ENCODE measurements around the gene STK4. TPM values are rescaled to one million over a fixed set of nuclear protein-coding genes. Genes with fewer than 3 reads are reported as not detected.
"Not testable (repeated sequence)": the region's sequence is repeated elsewhere in the genome, so short reads cannot be mapped to it uniquely, and the experiment has no call there.

Gene STK4
- total RNA-seq, 1 donor = 47.7 TPM

DNA sequence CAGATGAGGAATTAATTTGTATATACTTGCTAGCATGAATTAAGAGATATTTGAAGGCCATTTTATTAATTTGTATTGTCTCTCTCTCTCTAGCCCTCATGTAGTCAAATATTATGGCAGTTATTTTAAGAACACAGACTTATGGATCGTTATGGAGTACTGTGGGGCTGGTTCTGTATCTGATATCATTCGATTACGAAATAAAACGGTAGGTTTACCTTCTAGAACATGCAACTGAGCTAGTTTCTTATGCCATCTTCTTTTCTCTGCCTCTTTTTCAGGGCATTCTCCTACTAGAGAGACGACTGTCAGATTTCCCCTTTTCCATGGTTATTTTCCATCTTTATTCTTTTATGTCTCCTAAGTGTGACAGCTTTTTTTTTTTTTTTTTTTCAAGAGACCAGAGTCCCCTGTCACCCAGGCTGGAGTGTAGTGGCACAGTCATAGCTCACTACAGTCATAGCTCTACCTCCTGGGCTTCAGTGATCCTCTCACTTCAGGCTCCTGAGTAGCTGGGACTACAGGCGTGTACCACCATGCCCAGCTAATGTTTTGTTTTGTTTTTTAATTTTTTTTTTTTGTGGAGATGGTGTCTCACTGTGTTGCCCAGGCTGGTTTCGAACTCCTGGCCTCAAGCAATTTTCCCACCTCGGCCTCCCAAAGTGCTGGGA, 15.6 kb downstream of the STK4 start:
- DNase-seq (ENCODE audit: low read depth in 2 of 3, low spot score in 2 of 3) = no peak

DNA sequence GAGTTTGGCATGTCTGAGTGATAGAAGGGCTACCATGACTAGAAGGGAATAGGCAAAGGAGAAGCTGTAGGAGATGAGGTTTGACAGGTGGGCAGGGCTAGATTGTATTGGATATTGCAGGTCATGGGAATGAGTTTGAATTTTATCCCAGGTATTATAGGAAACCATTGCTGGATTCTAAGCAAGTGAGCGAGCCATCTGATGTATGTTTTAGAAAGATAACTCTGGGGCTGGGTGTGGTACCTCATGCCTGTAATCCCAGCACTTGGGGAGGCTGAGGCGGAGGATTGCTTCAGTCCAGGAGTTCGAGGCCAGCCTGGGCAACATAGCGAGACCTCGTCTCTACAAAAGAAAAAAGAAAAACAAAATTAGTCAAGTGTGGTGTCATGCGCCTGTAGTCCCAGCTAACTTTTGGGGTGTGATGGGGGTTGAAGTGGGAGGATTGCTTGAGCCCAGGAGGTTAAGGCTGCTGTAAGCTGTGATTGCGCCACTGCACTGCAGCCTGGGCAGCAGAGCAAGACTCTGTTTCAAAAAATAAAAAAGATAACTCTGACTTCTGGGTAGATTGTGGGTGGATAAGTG, 16.9 kb downstream of the STK4 start:
- DNase-seq (ENCODE audit: low read depth in 2 of 3, low spot score in 2 of 3) = no peak

DNA sequence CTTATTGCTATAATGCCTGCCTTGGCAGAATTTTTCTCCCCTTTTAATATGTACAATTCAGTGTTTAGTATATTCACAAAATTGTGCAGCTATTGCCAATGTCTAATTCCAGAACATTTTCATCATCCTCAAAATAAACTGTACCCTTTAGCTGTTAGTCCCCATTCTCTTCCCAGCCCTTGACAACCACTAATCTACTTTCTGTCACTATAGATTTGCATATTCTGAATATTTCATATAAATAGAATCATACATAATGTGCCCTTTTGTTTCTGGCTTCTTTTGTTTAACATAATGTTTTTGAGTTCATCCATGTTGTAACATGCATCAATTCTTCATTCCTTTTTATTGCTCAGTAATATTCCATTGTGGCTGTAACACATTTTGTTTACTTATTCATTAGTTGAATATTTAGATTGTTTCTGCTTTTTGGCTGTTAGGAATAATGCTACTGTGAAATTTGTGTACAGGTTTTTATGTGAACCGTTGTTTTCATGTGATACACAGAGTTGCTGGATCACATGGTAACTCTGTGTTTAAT, 22.4 kb downstream of the STK4 start:
- no peak for DNase-seq (ENCODE audit: low read depth in 2 of 3, low spot score in 2 of 3)

DNA sequence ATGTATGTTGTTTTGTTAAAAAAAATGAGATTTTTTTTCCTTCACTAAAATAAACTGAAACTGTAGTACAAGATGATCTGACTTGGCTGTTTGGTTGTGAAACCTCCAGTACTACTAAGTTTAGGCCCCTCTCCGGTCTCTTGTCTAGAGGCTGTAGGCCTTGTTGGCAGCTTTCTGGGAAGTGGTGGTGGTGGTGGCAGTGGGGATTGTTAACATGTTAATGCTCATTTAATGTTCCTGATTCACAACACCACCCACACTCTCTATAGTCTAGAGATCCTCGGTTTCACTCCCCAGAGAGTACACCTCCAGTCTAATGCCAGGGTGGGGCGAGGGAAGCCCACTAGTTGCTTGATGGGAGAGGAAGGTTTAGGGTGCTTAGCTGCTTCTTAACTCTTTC, 24.1 kb downstream of the STK4 start:
- peak in 1 of 3 donors; percentile 36 for DNase-seq (ENCODE audit: low read depth in 2 of 3, low spot score in 2 of 3)

DNA sequence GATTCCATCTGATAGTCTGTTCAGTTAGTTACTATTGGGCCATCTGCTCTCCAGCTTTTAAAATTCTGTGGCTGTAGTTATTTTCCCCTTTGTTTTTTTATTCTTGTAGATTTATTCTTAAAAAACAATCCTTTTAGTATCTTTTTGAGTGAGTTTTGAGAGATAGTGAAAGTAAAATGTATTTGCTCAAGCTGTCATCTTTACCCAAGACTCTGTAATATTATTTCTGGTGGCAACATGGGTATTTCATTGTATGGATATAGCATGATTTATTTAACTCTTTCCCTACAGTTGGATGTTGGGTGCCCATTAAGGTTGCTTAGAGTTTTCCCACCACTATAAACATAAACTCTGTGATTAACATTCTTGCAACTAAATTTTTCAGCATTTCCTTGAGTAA, 24.6 kb downstream of the STK4 start:
- no peak for DNase-seq (ENCODE audit: low read depth in 2 of 3, low spot score in 2 of 3)

DNA sequence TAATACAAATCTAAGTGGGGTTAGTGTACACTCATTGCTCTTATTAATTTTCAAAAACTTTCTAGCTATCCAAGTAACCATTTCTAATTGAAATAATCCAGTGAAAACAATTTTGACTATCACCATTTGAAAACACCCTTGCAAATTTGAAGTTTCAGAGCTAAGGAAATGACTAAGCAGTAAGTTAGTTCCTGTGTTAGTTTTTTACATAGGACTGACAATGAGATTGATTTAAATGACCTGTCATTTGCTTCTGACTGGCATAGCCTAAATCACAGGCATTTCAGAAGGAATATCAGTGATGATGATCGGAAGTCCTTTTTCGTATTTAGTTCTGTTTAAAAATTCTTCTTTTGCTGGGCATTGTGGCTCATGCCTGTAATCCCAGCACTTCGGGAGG, 27.0 kb downstream of the STK4 start:
- DNase-seq (ENCODE audit: low read depth in 2 of 3, low spot score in 2 of 3) = peak in 2 of 3 donors; percentile 37 to 51

DNA sequence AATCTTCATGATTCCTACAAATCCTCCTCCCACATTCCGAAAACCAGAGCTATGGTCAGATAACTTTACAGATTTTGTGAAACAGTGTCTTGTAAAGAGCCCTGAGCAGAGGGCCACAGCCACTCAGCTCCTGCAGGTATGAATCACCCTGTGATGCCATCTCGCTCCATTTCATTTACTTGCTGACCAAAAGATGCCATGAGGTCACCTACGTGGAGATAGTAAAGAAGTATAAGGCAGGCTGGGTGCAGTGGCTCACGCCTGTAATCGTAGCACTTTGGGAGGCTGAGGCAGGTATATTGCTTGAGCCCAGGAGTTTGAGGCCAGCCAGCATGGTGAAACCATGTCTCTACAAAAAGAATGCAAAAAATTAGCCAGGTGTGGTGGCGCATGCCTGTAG, 30.9 kb downstream of the STK4 start:
- DNase-seq (ENCODE audit: low read depth in 2 of 3, low spot score in 2 of 3) = no peak

DNA sequence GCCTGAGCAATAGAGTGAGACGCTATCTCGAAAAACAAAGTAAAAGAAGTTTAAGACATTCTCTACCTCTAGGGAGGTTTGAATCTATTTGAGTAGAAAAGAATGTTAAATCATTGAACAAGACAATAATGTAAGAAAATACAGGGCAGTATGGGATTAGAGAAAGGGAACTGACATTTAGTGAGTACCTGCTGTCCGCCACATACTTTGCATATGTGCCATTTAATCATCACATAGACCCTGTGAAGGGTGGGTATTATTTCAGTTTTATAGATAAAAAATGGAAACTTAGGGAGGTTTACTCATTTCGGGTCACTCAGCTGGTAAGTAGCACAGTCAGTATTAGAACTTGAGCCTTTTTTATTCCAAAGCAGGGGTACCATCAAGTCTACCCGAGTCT, 31.4 kb downstream of the STK4 start:
- DNase-seq (ENCODE audit: low read depth in 2 of 3, low spot score in 2 of 3) = no peak

DNA sequence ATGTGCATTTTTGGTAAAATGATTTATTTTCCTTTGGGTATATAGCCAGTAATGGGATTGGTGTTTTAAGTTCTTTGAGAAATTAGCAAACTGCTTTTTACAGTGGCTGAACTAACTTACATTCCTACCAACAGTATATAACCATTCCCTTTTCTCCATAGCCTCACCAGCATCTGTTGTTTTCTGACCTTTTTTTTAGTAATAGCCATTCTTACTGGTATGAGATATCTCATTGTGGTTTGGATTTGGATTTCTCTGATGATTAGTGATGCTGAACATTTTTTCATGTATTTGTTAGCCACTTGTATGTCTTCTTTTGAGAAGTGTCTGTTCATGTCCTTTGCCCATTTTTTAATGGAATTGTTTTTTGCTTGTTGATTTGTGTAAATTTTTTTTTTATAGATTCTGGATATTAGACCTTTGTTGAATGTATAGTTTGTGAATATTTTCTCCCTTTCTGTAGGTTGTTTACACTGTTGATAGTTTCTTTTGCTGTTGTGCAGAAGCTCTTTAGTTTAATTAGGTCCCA, 42.3 kb downstream of the STK4 start:
- DNase-seq (ENCODE audit: low read depth in 2 of 3, low spot score in 2 of 3) = no peak

DNA sequence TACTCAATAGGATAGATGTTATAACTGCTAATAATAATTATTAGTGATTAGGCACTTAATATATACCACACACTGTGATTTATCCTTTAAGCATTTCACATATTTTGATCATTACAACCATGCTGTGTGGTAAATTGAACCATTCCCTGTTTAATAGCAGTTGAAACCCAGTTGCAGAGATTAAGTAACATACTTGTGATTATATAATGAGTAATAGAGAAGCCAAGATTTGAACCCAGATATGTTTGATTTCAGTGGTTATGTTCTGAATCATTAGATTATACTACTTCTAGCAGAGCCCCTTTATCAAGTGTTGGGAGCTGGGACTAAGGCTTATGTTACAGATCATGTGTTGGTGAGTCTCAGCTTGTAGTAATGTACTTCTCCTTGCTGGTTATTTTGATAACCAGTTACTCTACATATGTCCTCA, 44.1 kb downstream of the STK4 start:
- DNase-seq (ENCODE audit: low read depth in 2 of 3, low spot score in 2 of 3) = no peak

DNA sequence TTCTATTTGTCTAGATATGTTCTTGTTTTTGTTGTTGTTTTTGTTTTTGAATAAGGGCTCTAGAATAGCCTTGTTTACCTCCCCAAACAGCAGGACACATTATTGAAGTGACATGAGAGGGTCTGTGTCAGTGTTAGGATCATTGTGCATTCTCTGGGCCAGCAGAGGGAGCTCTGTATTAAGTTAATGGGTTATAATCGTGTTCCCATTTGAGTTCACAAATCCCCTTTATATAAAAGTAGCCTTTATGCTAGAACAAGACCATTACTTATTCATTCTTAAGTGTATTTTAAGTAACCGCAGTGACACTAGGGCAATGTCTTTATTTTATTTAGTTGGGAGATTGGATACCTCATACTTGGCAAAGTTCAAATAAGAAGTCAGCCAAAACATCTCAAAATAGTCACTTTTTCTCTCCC, 44.8 kb downstream of the STK4 start:
- DNase-seq (ENCODE audit: low read depth in 2 of 3, low spot score in 2 of 3) = peak; percentile 18 to 70 (median 45)

DNA sequence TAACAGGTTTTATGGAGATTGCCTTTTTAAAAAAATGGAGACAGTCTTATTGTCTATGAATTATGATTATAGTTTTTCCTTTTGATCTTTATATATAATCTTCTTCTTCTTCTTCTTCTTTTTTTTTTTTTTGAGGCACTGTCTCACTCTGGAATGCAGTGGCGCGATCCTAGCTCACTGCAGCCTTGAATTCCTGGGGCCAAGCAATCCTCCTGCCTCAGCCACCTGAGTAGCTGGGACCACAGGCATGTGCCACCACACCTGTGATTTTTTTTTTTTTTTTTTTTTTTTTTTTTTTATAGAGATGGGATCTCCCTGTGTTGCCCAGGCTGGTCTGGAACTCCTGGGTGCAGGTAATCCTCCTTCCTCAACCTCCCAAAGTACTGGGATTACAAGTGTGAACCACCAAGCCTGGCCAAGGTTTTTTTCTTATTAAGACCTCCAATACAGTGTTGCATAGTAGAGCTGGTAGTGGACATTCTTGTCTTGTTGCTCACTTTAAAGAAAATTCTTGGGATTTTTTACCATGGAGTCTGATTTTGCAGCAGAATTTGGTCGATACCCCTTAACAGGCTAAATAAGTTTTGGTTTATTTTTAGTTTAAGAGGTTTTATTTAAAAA, 46.5 kb downstream of the STK4 start:
- DNase-seq (ENCODE audit: low read depth in 2 of 3, low spot score in 2 of 3) = no peak

DNA sequence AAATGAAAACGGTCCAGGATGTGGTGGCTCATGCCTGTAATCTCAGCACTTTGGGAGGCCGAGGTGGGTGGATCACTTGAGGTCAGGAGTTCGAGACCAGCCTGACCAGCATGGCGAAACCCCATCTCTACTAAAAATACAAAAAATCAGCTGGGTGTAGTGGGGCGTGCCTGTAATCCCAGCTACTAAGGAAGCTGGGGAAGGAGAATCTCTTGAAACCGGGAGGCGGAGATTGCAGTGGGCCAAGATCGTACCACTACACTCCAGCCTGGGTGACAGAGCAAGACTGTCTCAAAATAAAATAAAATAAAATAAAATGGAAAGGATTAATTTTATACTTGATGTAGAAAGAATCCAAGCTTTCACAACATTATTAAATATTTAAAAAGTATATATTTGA, 47.8 kb downstream of the STK4 start:
- not testable (repeated sequence) for DNase-seq (ENCODE audit: low read depth in 2 of 3, low spot score in 2 of 3)

DNA sequence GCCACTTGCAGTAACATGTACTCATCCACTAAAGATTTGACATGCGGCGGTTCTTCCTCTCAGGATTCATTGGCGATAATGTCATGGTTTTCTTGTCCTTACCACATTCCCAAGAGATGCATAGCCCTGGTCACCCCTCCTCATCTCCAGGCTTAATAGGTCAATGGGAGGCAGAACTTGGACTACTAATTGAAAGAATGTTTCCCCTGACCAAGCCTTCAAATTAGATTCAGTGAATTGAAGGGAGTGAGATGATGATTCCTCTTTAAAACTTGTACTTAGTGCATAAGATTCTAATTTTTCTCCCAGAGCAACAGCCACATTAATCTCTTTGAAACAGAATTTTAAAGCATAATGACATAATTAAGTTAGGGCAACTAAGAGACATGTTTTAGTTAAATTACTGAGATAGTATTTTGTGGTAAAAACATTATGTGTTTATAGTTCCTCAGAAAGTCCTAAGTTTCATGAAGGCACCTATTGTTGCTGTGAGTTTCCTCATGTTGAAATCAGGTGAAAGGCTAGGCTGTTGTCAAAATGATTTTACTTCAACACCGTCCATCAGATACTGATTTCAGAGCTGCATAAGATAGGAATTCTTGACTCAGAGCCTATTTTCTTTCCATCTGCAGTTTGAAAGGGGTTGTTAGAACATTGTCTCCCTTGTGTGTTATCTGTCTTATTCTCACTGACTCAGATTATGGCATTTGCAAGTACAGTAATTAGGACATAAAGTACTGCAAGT, 48.5 kb downstream of the STK4 start:
- DNase-seq (ENCODE audit: low read depth in 2 of 3, low spot score in 2 of 3) = no peak

DNA sequence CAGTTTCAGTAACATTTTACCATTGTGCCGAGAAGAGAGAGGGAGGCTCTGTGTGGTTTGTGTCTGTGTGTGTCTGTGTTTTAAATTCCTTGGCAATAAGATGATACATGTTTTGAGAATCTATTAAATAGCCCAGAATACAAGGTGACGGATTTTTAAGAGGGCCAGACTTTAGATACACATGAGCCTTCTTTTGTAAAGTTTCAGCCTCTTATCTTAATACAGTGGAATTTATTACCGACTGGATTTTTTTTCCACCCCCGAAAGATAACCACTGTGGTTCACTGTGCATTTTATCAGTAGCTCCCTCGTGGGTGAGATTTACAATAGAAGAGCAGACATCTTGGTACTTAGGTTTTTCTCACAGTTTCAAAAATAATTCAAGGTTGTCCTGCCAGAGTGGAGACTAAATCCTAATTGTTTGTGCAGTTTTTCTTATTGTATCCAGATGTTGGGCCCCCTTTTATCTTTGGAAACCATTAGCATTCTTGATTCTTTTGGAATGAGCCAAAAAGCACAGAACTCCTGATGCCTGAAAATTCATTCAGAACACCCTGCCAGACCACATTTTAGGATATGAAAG, 49.9 kb downstream of the STK4 start:
- DNase-seq (ENCODE audit: low read depth in 2 of 3, low spot score in 2 of 3) = no peak

DNA sequence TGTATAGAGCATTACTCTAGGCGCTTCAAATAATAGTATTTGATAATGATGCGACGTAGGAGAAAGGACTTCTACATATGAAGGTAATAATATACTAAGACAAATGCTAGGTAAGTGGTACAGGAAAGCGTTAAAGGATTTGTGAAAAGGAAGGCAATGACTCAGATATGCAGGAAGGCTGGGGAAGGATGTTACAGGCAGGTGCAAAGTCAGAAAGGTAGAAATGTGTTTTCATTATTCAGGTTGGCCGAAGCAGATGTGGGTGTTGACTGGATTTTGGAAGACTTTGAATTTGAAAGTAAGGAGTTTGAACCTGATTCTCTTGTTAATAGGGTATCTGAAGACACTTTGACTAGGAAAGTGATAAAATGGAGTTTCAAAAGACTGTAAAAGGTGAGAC, 51.0 kb downstream of the STK4 start:
- DNase-seq (ENCODE audit: low read depth in 2 of 3, low spot score in 2 of 3) = no peak

DNA sequence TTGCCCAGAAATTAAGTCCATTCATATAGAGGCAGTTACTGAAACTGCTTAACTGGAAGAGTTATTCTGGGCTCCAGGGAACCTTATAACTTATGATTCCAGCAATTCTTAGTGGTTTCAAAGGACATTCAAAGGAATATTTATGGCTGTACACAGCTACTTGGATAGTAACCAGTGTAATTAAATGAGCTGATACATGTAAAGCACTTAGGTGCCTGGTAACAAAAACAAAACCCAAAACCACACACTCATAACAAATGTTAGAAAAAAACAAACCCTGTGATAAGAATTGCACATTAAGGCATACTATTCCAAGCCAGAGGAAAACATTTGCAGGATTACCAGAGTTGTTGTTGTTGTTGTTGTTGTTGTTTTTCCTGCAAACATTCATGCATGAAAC, 51.5 kb downstream of the STK4 start:
- no peak for DNase-seq (ENCODE audit: low read depth in 2 of 3, low spot score in 2 of 3)

DNA sequence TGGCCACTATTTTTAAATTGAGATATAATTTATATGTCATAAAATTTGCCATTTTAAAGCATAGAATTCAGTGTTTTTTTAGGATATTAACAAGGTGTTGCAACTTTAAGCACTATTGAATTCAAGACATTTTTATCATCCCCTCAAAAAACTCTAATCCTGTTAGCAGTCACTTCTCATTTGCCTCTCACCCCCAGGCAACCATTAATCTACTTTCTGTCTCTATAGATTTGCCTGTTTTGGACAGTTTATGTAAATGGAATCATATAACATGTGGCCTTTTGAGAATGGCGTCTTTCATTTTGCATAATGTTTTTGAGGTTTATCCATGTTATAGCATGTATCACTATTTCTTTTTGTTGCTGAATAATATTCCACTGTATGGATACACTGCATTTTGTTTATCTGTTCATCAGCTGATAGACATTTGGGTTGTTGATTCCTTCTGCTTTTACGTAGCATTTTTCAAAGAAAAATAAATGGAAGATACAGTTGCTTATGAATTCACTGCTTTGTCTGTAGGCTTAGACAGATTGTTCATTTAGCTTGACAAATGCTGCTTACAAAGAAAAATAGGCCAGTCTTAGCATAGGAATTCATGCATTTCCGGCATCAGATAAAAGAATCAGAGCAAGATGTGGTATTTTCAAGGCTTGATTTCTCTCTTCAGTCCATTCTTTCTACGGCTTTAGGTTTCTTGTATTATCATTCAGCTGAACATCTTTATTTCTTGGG, 52.9 kb downstream of the STK4 start:
- DNase-seq (ENCODE audit: low read depth in 2 of 3, low spot score in 2 of 3) = no peak

DNA sequence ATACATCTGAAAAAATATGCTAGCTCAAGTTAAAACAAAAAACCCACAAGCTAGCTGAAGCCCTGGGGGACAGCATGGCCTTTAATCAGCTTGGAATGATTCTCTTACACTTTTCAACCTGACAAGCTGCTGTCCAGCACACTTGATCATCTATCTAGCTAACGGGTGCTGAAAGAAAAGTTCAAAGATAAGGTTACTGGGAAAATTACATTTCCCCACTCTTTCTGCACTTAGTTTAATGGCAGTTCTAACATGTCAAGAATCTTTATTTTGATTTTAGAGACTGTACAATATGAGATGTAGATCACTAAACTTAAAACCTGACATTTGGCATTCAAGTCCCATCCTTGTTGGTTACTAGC, 53.4 kb downstream of the STK4 start:
- DNase-seq (ENCODE audit: low read depth in 2 of 3, low spot score in 2 of 3) = no peak

DNA sequence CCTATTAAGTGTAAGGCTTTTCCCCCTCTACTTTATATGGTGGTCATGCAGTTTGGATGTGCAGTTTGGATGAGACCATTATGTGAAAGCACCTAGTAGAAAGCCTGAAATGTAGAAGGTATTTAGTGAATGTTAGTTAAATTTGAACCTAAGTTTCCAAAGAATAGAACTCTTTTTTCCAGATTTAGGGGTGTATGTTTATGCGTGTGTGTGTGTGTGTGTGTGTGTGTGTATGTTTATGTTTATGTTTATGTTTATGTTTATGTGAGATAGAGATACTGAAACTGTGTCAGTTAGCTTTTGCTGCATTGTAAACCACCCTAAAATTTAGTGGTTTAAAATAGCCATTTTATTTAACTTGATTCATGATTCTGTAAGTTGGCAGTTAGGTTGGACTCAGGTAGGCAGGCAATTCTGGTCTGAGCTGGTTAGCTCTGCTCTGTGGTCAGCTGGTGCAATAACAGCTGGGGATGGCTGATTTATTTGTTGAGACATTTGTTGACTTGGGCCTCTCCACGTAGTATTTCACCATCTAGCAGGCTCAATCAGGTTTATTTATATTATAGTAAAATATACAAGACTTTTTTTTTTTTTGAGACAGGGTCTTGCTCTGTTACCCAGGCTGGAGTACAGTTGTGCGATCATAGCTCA, 54.0 kb downstream of the STK4 start:
- DNase-seq (ENCODE audit: low read depth in 2 of 3, low spot score in 2 of 3) = no peak

Measured in hematopoietic multipotent progenitor cell (in vitro differentiated cells).